IMR-90 (cell line): ENCODE measurements around the gene ERC2. TPM values are rescaled to one million over a fixed set of nuclear protein-coding genes. Genes with fewer than 3 reads are reported as not detected.

Source experiments
- ATAC-seq: fragments of 200-7000 bp; cut with Tn5 transposase; 2 replicates; pipeline ENCODE4 v1.9.1; 2020; ENCODE audit warnings: low read depth, mild to moderate bottlenecking, moderate library complexity
- BruUV-seq: library from RNA; stranded (reverse); fragments of 400-500 nt; replicated peaks from 2 replicates; lab custom pipeline; 2021; lab: Mats Ljungman, UMichigan
- CTCF ChIA-PET: fragments of 300-600 bp; formaldehyde crosslinking; extraction: SDS; loops from one replicate; lab custom pipeline; 2021; ENCODE audit warnings: antibody characterized with exemption; lab: Yijun Ruan, JAX
- POLR2A ChIA-PET: fragments of 300-600 bp; sonication (Branson Sonifier 250); formaldehyde crosslinking; loops from one replicate; lab custom pipeline; 2022; ENCODE audit warnings: antibody characterized with exemption; ENCODE audit not compliant: unreplicated experiment; lab: Charles Lee
- DNase-seq: peaks from one replicate; pipeline ENCODE4 v3.0.0; 2013
- H2AFZ ChIP-seq: replicated peaks from 2 replicates; pipeline ENCODE3; 2013; ENCODE audit warnings: low read length, mild to moderate bottlenecking; ENCODE audit not compliant: poor library complexity
- H2AK5ac ChIP-seq: 2 replicates; pipeline ENCODE4 v1.6.1; 2013; ENCODE audit warnings: low read depth, low read length, inconsistent platforms
- H2AK9ac ChIP-seq: replicated peaks from 2 replicates; pipeline ENCODE3; 2013; ENCODE audit warnings: mild to moderate bottlenecking, low read depth, low read length, moderate library complexity; ENCODE audit not compliant: poor library complexity
- H2BK120ac ChIP-seq: 2 replicates; pipeline ENCODE4 v1.6.1; 2013; ENCODE audit warnings: low read depth, low read length, inconsistent platforms
- H2BK15ac ChIP-seq: 3 replicates; pipeline ENCODE4 v1.6.1; 2013; ENCODE audit warnings: low read depth, low read length, inconsistent platforms
- H2BK20ac ChIP-seq: 2 replicates; pipeline ENCODE4 v1.6.1; 2013; ENCODE audit warnings: low read depth, mild to moderate bottlenecking, inconsistent platforms, low read length, moderate library complexity
- H2BK5ac ChIP-seq: 2 replicates; pipeline ENCODE4 v1.6.1; 2013; ENCODE audit warnings: mild to moderate bottlenecking, low read depth, low read length, inconsistent platforms; ENCODE audit not compliant: poor library complexity, severe bottlenecking
- H3K14ac ChIP-seq: replicated peaks from 2 replicates; pipeline ENCODE4 v1.6.1; 2013; ENCODE audit warnings: low read depth, low read length, inconsistent platforms
- H3K18ac ChIP-seq: 2 replicates; pipeline ENCODE4 v1.6.1; 2013; ENCODE audit warnings: low read depth, low read length, control low read depth
- H3K23ac ChIP-seq: 2 replicates; pipeline ENCODE4 v1.6.1; 2013; ENCODE audit warnings: low read depth, low read length, inconsistent platforms
- H3K27ac ChIP-seq: 2 replicates; pipeline ENCODE4 v1.5.1; 2013; ENCODE audit warnings: mild to moderate bottlenecking, control low read depth, low read length; ENCODE audit not compliant: insufficient read depth
- H3K27me3 ChIP-seq: 2 replicates; pipeline ENCODE4 v1.6.1; 2013; ENCODE audit warnings: low read length; ENCODE audit not compliant: control insufficient read depth, insufficient read depth
- H3K36me3 ChIP-seq: 2 replicates; pipeline ENCODE4 v1.6.1; 2013; ENCODE audit warnings: low read length, mixed read lengths; ENCODE audit not compliant: control insufficient read depth, insufficient read depth
- H3K4ac ChIP-seq: 2 replicates; pipeline ENCODE4 v1.6.1; 2013; ENCODE audit warnings: low read depth, low read length, inconsistent platforms
- H3K4me1 ChIP-seq: 2 replicates; pipeline ENCODE4 v1.6.1; 2013; ENCODE audit warnings: low read length, mixed read lengths; ENCODE audit not compliant: control insufficient read depth, insufficient read depth
- H3K4me2 ChIP-seq: 2 replicates; pipeline ENCODE4 v1.6.1; 2013; ENCODE audit warnings: low read depth, mild to moderate bottlenecking, control low read depth, low read length, moderate library complexity
- H3K4me3 ChIP-seq: 2 replicates; pipeline ENCODE4 v1.5.1; 2013; ENCODE audit warnings: low read depth, mild to moderate bottlenecking, control low read depth, low read length, moderate library complexity; ENCODE audit not compliant: insufficient read depth
- H3K56ac ChIP-seq: 2 replicates; pipeline ENCODE4 v1.6.1; 2013; ENCODE audit warnings: low read length, inconsistent platforms; ENCODE audit not compliant: insufficient read depth; ENCODE audit errors: extremely low read depth
- H3K79me1 ChIP-seq, 2 experiments: 2 replicates each; pipeline ENCODE4 v1.6.1; 2013; ENCODE audit warnings: low read length in 2 of 2, inconsistent platforms in 1 of 2, low read depth in 1 of 2
- H3K9ac ChIP-seq: 2 replicates; pipeline ENCODE4 v1.6.1; 2013; ENCODE audit warnings: low read depth, low read length, control low read depth
- H3K9me1 ChIP-seq: 2 replicates; pipeline ENCODE4 v1.6.1; 2013; ENCODE audit warnings: low read length, inconsistent platforms; ENCODE audit not compliant: insufficient read depth
- H3K9me3 ChIP-seq: 2 replicates; pipeline ENCODE4 v1.6.1; 2013; ENCODE audit warnings: low read length; ENCODE audit not compliant: control insufficient read depth, insufficient read depth
- H4K20me1 ChIP-seq: 2 replicates; pipeline ENCODE4 v1.6.1; 2013; ENCODE audit warnings: low read length, inconsistent platforms; ENCODE audit not compliant: insufficient read depth
- H4K5ac ChIP-seq: 2 replicates; pipeline ENCODE4 v1.6.1; 2013; ENCODE audit warnings: mild to moderate bottlenecking, low read depth, low read length, control low read depth
- H4K8ac ChIP-seq, 2 experiments: 2 replicates each; pipeline ENCODE4 v1.6.1; 2013; ENCODE audit warnings: low read depth in 2 of 2, low read length in 2 of 2, control low read depth in 1 of 2, inconsistent platforms in 1 of 2
- H4K91ac ChIP-seq: 2 replicates; pipeline ENCODE4 v1.6.1; 2013; ENCODE audit warnings: low read depth, low read length, inconsistent platforms; ENCODE audit not compliant: insufficient read depth
- BHLHE40 ChIP-seq: fragments of 150-350 bp; IDR thresholded peaks from 2 replicates; pipeline ENCODE4 v1.6.1; 2016; ENCODE audit warnings: mild to moderate bottlenecking, low read depth, low read length
- CEBPB ChIP-seq: IDR thresholded peaks from 2 replicates; pipeline ENCODE4 v1.6.1; 2012; ENCODE audit warnings: low read depth, low read length, improper control_type of control experiment
- CHD1 ChIP-seq: IDR thresholded peaks from 2 replicates; pipeline ENCODE4 v1.6.1; 2012; ENCODE audit warnings: low read depth, low read length, improper control_type of control experiment
- FOS ChIP-seq: fragments of 150-350 bp; IDR thresholded peaks from 2 replicates; pipeline ENCODE4 v1.6.1; 2016; ENCODE audit warnings: low read depth, low read length
- MAFK ChIP-seq: IDR thresholded peaks from 2 replicates; pipeline ENCODE4 v1.6.1; 2012; ENCODE audit warnings: low read depth, low read length, improper control_type of control experiment
- MAZ ChIP-seq: IDR thresholded peaks from 2 replicates; pipeline ENCODE4 v1.6.1; 2012; ENCODE audit warnings: low read depth, mild to moderate bottlenecking, low read length, improper control_type of control experiment, moderate library complexity, borderline replicate concordance
- MXI1 ChIP-seq: IDR thresholded peaks from 2 replicates; pipeline ENCODE4 v1.6.1; 2012; ENCODE audit warnings: low read depth, mild to moderate bottlenecking, low read length, moderate library complexity, borderline replicate concordance
- NFE2L2 ChIP-seq: fragments of 150-350 bp; IDR thresholded peaks from 2 replicates; pipeline ENCODE4 v1.6.1; 2016; ENCODE audit warnings: low read depth, mild to moderate bottlenecking, low read length
- RAD21 ChIP-seq: IDR thresholded peaks from 2 replicates; pipeline ENCODE4 v1.6.1; 2012; ENCODE audit warnings: low read length, improper control_type of control experiment
- RFX5 ChIP-seq: IDR thresholded peaks from 2 replicates; pipeline ENCODE4 v1.8.0; 2012; ENCODE audit warnings: low read depth, mild to moderate bottlenecking, low read length, moderate library complexity
- SMC3 ChIP-seq: fragments of 150-350 bp; IDR thresholded peaks from 2 replicates; pipeline ENCODE4 v1.6.1; 2016; ENCODE audit warnings: low read depth, mild to moderate bottlenecking, antibody characterized with exemption, low read length, moderate library complexity
- WGBS, 2 experiments: methylation state at CpG; one replicate each; pipeline versions ENCODE4 v1.1.5 to v1.1.7; 2013; ENCODE audit warnings: missing lambda C conversion rate in 2 of 2; ENCODE audit not compliant: insufficient read length in 1 of 2; ENCODE audit errors: extremely low coverage in 2 of 2; 5-methylcytosine and 5-hydroxymethylcytosine counted together
- dilution Hi-C: fragments of 300-500 bp; cut with HindIII; formaldehyde crosslinking; loops from one replicate; pipeline ENCODE4 v1.14.3; 2018; ENCODE audit warnings: low sequenced_read_pairs; ENCODE audit not compliant: unreplicated experiment
- in situ Hi-C: fragments of 300-500 bp; cut with MboI; formaldehyde crosslinking; loops from 3 replicates; pipeline ENCODE4 v1.14.3; 2019; ENCODE audit warnings: low sequenced_read_pairs, inconsistent platforms, mixed read lengths
- intact Hi-C: fragments of 100-400 bp; cut with micrococcal nuclease; formaldehyde crosslinking; loops from 2 replicates; pipeline ENCODE4 v1.10.0; 2022
- polyA plus RNA-seq, 3 experiments: library from polyadenylated mRNA; depleted of rRNA; stranded (reverse); fragments of >200 nt; gene quantifications; 2 replicates each; pipeline ENCODE4 v1.2.3, GENCODE V29; 2012; ENCODE audit warnings: low replicate concordance in 1 of 3
- total RNA-seq: library from RNA; depleted of rRNA; stranded (reverse); fragments of >200 nt; gene quantifications from 2 replicates; pipeline ENCODE4 v1.2.3, GENCODE V29; 2012
- TF ChIP-seq, protein P1 (sequence below): fragments of 150-350 bp; IDR thresholded peaks from 2 replicates; pipeline ENCODE4 v1.6.1; 2017; ENCODE audit warnings: mild to moderate bottlenecking, antibody characterized with exemption, low read length, low read depth
- TF ChIP-seq, protein P2 (sequence below): conservative IDR thresholded peaks from 2 replicates; pipeline ENCODE4 v1.5.1; 2012; ENCODE audit warnings: mild to moderate bottlenecking, low read depth, low read length, improper control_type of control experiment
- TF ChIP-seq, protein P3 (sequence below): fragments of 150-350 bp; IDR thresholded peaks from 2 replicates; pipeline ENCODE4 v1.6.1; 2016; ENCODE audit warnings: low read depth, mild to moderate bottlenecking, low read length, moderate library complexity, borderline replicate concordance

Gene ERC2
- total and polyA plus RNA-seq, 2 of the 4 experiments (the other 2 are of a cell fraction), result 0.17 to 0.18 TPM

DNA sequence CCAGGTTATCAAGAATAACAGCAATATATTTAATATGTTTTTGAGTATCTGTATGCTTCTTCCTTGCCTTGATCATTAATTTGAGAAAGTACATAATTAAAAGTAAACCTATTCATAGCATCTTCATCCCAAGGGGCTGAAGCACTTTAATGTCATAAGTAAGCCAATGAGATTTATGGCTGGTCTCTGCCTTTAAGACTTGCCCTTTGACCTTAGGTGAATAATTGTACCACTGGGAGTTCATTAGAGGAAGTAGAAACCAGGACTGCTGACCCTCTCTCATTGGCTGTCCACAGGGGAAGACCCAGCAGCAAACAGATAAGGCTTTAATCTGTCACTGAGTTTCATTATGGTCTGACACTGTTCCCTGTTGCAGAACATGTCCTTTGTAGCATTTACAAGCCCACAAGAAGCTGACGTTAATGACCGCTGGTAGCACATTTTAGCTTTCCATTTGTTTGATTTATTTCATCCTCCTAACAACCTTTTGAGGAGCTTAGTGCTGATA, 16.3 kb upstream of the ERC2 start:
- no TSS peak for BruUV-seq
- Histone ChIP-seq H2BK5ac (no peak overlapping the region), H2AK5ac (no peak overlapping the region), H3K18ac (no peak overlapping the region), H3K27ac (no peak overlapping the region), H2BK120ac (no peak overlapping the region), H3K4ac (no peak overlapping the region), H3K36me3 (no peaks in the 10 kb centered on the region), H3K23ac (no peak overlapping the region), H4K91ac (no peak overlapping the region), H3K9me1 (no peaks in the 10 kb centered on the region), H4K20me1 (no peaks in the 10 kb centered on the region), H3K9me3 (no peaks in the 10 kb centered on the region), H3K14ac (no peak overlapping the region), H3K4me2 (no peak overlapping the region), H4K5ac (no peak overlapping the region), H3K56ac (no peak overlapping the region), H3K4me3 (no peak overlapping the region), H3K27me3 (no peaks in the 10 kb centered on the region), H2AK9ac (no peak overlapping the region), H3K4me1 (no peaks in the 10 kb centered on the region), H2BK15ac (no peak overlapping the region), H2BK20ac (no peak overlapping the region), H3K9ac (no peak overlapping the region), H3K79me1 (no peaks in the 10 kb centered on the region), H2AFZ (no peak overlapping the region), H4K8ac (no peak overlapping the region)
- in situ Hi-C loops (no loop called here), intact Hi-C loops (no loop called here), dilution Hi-C loops (no loop called here)
- no CpG with 5 or more reads among the region's 2 CpGs for WGBS, 2 experiments
- ATAC-seq (no peak), DNase-seq (no peak)
- ChIA-PET CTCF (interaction anchor here (1.2 kb wide), 1 partner anchor 23 kb away, joined by 3 read pairs; no protein-coding TSS in a partner anchor), POLR2A (no interaction called here)
- TF ChIP-seq BHLHE40, result no peak
- TF ChIP-seq RFX5, result no peak
- no peak for TF ChIP-seq MXI1
- TF ChIP-seq CHD1, result no peak
- TF ChIP-seq, protein P1, sequence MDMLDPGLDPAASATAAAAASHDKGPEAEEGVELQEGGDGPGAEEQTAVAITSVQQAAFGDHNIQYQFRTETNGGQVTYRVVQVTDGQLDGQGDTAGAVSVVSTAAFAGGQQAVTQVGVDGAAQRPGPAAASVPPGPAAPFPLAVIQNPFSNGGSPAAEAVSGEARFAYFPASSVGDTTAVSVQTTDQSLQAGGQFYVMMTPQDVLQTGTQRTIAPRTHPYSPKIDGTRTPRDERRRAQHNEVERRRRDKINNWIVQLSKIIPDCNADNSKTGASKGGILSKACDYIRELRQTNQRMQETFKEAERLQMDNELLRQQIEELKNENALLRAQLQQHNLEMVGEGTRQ, result no peak
- TF ChIP-seq, protein P2, sequence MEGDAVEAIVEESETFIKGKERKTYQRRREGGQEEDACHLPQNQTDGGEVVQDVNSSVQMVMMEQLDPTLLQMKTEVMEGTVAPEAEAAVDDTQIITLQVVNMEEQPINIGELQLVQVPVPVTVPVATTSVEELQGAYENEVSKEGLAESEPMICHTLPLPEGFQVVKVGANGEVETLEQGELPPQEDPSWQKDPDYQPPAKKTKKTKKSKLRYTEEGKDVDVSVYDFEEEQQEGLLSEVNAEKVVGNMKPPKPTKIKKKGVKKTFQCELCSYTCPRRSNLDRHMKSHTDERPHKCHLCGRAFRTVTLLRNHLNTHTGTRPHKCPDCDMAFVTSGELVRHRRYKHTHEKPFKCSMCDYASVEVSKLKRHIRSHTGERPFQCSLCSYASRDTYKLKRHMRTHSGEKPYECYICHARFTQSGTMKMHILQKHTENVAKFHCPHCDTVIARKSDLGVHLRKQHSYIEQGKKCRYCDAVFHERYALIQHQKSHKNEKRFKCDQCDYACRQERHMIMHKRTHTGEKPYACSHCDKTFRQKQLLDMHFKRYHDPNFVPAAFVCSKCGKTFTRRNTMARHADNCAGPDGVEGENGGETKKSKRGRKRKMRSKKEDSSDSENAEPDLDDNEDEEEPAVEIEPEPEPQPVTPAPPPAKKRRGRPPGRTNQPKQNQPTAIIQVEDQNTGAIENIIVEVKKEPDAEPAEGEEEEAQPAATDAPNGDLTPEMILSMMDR, result no peak
- TF ChIP-seq, protein P3, sequence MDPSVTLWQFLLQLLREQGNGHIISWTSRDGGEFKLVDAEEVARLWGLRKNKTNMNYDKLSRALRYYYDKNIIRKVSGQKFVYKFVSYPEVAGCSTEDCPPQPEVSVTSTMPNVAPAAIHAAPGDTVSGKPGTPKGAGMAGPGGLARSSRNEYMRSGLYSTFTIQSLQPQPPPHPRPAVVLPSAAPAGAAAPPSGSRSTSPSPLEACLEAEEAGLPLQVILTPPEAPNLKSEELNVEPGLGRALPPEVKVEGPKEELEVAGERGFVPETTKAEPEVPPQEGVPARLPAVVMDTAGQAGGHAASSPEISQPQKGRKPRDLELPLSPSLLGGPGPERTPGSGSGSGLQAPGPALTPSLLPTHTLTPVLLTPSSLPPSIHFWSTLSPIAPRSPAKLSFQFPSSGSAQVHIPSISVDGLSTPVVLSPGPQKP, result no peak
- TF ChIP-seq RAD21, result no peak
- no peak for TF ChIP-seq CEBPB
- TF ChIP-seq SMC3, result no peak
- TF ChIP-seq MAZ, result no peak
- TF ChIP-seq FOS, result no peak
- no peak for TF ChIP-seq NFE2L2
- TF ChIP-seq MAFK, result no peak
